SH-SY5Y (cell line): ENCODE data around the gene VAV2.

Experiments used
- GATA2 ChIP-seq: IDR thresholded peaks from 2 replicates; pipeline ENCODE4 v1.6.1; 2011; ENCODE audit warnings: mild to moderate bottlenecking, low read depth, low read length
- GATA3 ChIP-seq: IDR thresholded peaks from 2 replicates; pipeline ENCODE4 v1.6.1; 2011; ENCODE audit warnings: low read depth, mild to moderate bottlenecking, low read length, moderate library complexity

DNA sequence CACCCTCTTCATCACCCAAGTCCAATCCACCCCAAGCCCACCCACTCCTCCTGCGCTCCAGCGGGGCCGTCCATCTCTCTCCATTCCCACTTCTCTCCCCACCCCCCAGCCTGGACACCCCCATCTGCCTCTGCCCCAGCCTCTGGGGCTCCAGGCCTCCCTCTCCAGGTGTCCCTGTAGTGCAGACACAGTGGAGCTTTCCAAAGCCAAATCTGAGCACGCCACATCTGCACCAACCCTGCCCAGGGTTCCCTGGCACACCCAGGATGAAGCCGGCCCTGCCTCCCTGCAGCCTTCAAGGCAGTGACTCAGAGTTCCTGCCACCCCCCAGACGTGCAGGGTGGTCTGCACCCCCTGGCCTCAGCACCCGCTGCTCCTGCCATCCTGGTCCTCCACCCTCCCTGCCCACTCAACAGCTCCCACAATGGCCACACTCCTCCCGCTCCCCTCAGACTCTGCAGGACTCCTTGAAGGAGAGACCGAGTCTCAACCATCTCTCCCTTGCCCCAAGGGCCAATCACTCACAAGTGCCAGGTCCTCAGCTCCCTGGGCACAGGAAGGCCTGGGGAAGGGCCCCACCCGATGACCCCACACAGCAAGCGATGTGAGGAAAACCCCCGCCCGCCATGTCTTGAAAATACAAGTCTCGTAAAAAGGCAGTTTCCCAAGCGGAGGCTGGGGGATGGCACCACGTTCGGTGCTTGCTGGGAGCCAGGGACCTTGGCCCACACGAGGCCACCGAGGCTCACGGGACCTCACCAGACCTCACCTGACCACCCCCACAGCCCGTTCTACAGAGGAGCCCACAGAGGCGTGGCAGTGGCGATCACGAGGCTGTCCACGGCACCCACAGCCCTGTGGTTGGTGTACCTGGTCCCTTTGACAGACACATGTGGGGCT lies 22.2 kb downstream of the VAV2 start:
- TF ChIP-seq GATA2, result no peak
- no peak for TF ChIP-seq GATA3
